ENCODE data around the gene MUC5AC.
"Not testable (repeated sequence)": the region's sequence is repeated elsewhere in the genome, so short reads cannot be mapped to it uniquely, and the experiment has no call there.

Gene MUC5AC

GRCh38 chr11:1150769-1151365 lies 6.9 kb upstream of the MUC5AC start:
- DNase-seq: no peak

GRCh38 chr11:1151366-1152315 lies 6.1 kb upstream of the MUC5AC start:
- DNase-seq: no peak

- no peak for DNase-seq
Measured at GRCh38 chr11:1152316-1153104, 5.2 kb upstream of the MUC5AC start.

- no peak for DNase-seq
Measured at GRCh38 chr11:1153105-1153950, 4.4 kb upstream of the MUC5AC start.

GRCh38 chr11:1153951-1154493 lies 3.7 kb upstream of the MUC5AC start:
- DNase-seq: no peak

GRCh38 chr11:1154656-1155055 lies 3.1 kb upstream of the MUC5AC start:
- not testable (repeated sequence) for DNase-seq

- DNase-seq: no peak
Measured at GRCh38 chr11:1155274-1155693, 2.5 kb upstream of the MUC5AC start.

GRCh38 chr11:1156506-1157340 lies 1.0 kb upstream of the MUC5AC start:
- no peak for DNase-seq

- DNase-seq: no peak
Measured at GRCh38 chr11:1157341-1157644, 460 bp upstream of the MUC5AC start.

- DNase-seq: no peak
Measured at GRCh38 chr11:1158681-1159487, 1.1 kb downstream of the MUC5AC start.

- not testable (repeated sequence) for DNase-seq
Measured at GRCh38 chr11:1159488-1160220, 1.9 kb downstream of the MUC5AC start.

GRCh38 chr11:1160231-1161101 lies 2.7 kb downstream of the MUC5AC start:
- no peak for DNase-seq

GRCh38 chr11:1161410-1162137 lies 3.8 kb downstream of the MUC5AC start:
- DNase-seq: no peak

- DNase-seq: no peak
Measured at GRCh38 chr11:1162138-1162475, 4.4 kb downstream of the MUC5AC start.

GRCh38 chr11:1162491-1163311 lies 4.9 kb downstream of the MUC5AC start:
- DNase-seq: no peak

GRCh38 chr11:1163321-1163910 lies 5.7 kb downstream of the MUC5AC start:
- DNase-seq: no peak

Data from NCI-H524 treated with DMSO at 0.1 percent for 48 hours (cell line).